Measurements from ENCODE around the gene ZNF428.
A peak's percentile ranks its signal among the peaks of the same experiment; 100 is the strongest.
"Not testable (repeated sequence)": the region's sequence is repeated elsewhere in the genome, so short reads cannot be mapped to it uniquely, and the experiment has no call there.

The ZNF428 gene

GRCh38 chr19:43619262-43620060, at the start of gene ZNF428:
Gene ZNF428, minus strand, starts transcription at chr19:43619629. Its CDS starts 5,325 bp downstream, at chr19:43614304.
- peak; percentile 86 for DNase-seq (ENCODE audit: low spot score)

- DNase-seq (ENCODE audit: low spot score), result peak; percentile 96
These were observed 49.1 kb upstream of the ZNF428 start for GRCh38 chr19:43668406-43669109.

GRCh38 chr19:43667876-43668405, 48.5 kb upstream of the ZNF428 start:
- DNase-seq (ENCODE audit: low spot score), result no peak

GRCh38 chr19:43667126-43667875, 47.9 kb upstream of the ZNF428 start:
- DNase-seq (ENCODE audit: low spot score), result no peak

GRCh38 chr19:43664018-43664417, 44.6 kb upstream of the ZNF428 start:
- DNase-seq (ENCODE audit: low spot score), result peak; percentile 47

- DNase-seq (ENCODE audit: low spot score), result no peak
These were observed 43.1 kb upstream of the ZNF428 start for GRCh38 chr19:43662487-43662886.

- DNase-seq (ENCODE audit: low spot score), result no peak
These were observed 41.5 kb upstream of the ZNF428 start for GRCh38 chr19:43660971-43661360.

GRCh38 chr19:43660301-43660970, 41.0 kb upstream of the ZNF428 start:
- DNase-seq (ENCODE audit: low spot score), result no peak

GRCh38 chr19:43658494-43658893, 39.1 kb upstream of the ZNF428 start:
- DNase-seq (ENCODE audit: low spot score), result no peak

- no peak for DNase-seq (ENCODE audit: low spot score)
These were observed 38.6 kb upstream of the ZNF428 start for GRCh38 chr19:43658001-43658400.

GRCh38 chr19:43656436-43656835, 37.0 kb upstream of the ZNF428 start:
- no peak for DNase-seq (ENCODE audit: low spot score)

- no peak for DNase-seq (ENCODE audit: low spot score)
These were observed 33.1 kb upstream of the ZNF428 start for GRCh38 chr19:43652546-43652874.

GRCh38 chr19:43651758-43652545, 32.5 kb upstream of the ZNF428 start:
- DNase-seq (ENCODE audit: low spot score), result peak; percentile 32

GRCh38 chr19:43650276-43650675, 30.8 kb upstream of the ZNF428 start:
- not testable (repeated sequence) for DNase-seq (ENCODE audit: low spot score)

- DNase-seq (ENCODE audit: low spot score), result no peak
These were observed 30.1 kb upstream of the ZNF428 start for GRCh38 chr19:43649514-43649913.

GRCh38 chr19:43648633-43649032, 29.2 kb upstream of the ZNF428 start:
- no peak for DNase-seq (ENCODE audit: low spot score)

GRCh38 chr19:43644181-43644580, 24.8 kb upstream of the ZNF428 start:
- DNase-seq (ENCODE audit: low spot score), result no peak

- DNase-seq (ENCODE audit: low spot score), result no peak
These were observed 23.9 kb upstream of the ZNF428 start for GRCh38 chr19:43643326-43643725.

GRCh38 chr19:43642531-43642930, 23.1 kb upstream of the ZNF428 start:
- no peak for DNase-seq (ENCODE audit: low spot score)

- no peak for DNase-seq (ENCODE audit: low spot score)
These were observed 21.9 kb upstream of the ZNF428 start for GRCh38 chr19:43641333-43641732.

- DNase-seq (ENCODE audit: low spot score), result no peak
These were observed 21.0 kb upstream of the ZNF428 start for GRCh38 chr19:43640424-43640757.
